Measurements from ENCODE around the gene CHMP5.
A peak's percentile ranks its signal among the peaks of the same experiment; 100 is the strongest.
"Not testable (repeated sequence)": the region's sequence is repeated elsewhere in the genome, so short reads cannot be mapped to it uniquely, and the experiment has no call there.

The CHMP5 gene

DNA sequence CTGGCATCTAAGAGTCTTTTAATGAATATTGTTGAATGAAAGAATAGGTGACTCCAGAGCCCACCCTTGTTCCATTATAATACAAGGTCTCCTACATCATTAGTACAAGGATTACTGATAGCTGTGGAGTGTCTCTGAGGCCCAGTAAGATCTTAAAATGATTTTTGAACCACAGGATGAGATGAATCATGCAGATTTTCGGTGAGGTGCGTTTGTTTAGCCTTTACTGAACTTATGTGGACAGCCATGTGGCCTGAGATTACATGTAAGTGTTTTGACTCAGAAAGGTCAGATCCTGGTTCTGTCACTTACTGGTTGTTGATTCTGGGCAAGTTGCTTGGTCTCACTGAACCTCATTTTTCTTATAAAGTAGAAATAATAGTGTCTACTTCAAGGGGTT, 47.1 kb downstream of the CHMP5 start:
- peaks cover 0 to 2% of the 10 kb centered on the region in 2 experiments for H3K4me1 ChIP-seq (ENCODE audit: control insufficient read depth in 1 of 2, insufficient read depth in 2 of 2, low read length in 2 of 2)
- no peak overlapping the region for H2AK5ac ChIP-seq (ENCODE audit: low read length)
- H2BK120ac ChIP-seq (ENCODE audit: insufficient read depth, low read length, poor library complexity): no peak overlapping the region
- peaks cover 49 to 55% of the 10 kb centered on the region in 2 experiments for H3K36me3 ChIP-seq (ENCODE audit: control insufficient read depth in 1 of 2, insufficient read depth in 2 of 2, low read length in 2 of 2)
- H4K12ac ChIP-seq (ENCODE audit: low read depth, low read length): no peak overlapping the region
- H4K8ac ChIP-seq (ENCODE audit: low read depth, low read length): no peak overlapping the region
- H3K27me3 ChIP-seq (ENCODE audit: insufficient read depth, low read length): no peaks in the 10 kb centered on the region
- H3K9ac ChIP-seq (ENCODE audit: low read length): no peak overlapping the region
- H3K9me3 ChIP-seq (ENCODE audit: insufficient read depth, low read depth, low read length): no peaks in the 10 kb centered on the region
- no peak overlapping the region for H4K91ac ChIP-seq (ENCODE audit: low read depth, low read length)
- no peak overlapping the region for H3K14ac ChIP-seq (ENCODE audit: low read length)
- WGBS (ENCODE audit: extremely low coverage, insufficient coverage, insufficient read length): no CpG with 5 or more reads among the region's 2 CpGs
- no peak overlapping the region for H2BK12ac ChIP-seq (ENCODE audit: low read length)
- no peaks in the 10 kb centered on the region for H3K79me1 ChIP-seq (ENCODE audit: low read length)
- no peak overlapping the region for H3K4me3 ChIP-seq (ENCODE audit: low read depth, low read length)
- H3K4ac ChIP-seq (ENCODE audit: low read depth, low read length): no peak overlapping the region
- no peak overlapping the region for H3K23ac ChIP-seq (ENCODE audit: low read length)
- no peaks in the 10 kb centered on the region for H3K79me2 ChIP-seq (ENCODE audit: control insufficient read depth, insufficient read depth, low read length, poor library complexity)
- H3K4me2 ChIP-seq (ENCODE audit: low read length): no peak overlapping the region
- H3K18ac ChIP-seq (ENCODE audit: low read length): no peak overlapping the region
- DNase-seq: no peak
- H2BK5ac ChIP-seq (ENCODE audit: low read depth, low read length, poor library complexity): no peak overlapping the region
- H2AFZ ChIP-seq (ENCODE audit: insufficient read depth, low read length, poor library complexity): no peak overlapping the region
- H3K27ac ChIP-seq (ENCODE audit: low read depth, low read length): no peak overlapping the region

DNA sequence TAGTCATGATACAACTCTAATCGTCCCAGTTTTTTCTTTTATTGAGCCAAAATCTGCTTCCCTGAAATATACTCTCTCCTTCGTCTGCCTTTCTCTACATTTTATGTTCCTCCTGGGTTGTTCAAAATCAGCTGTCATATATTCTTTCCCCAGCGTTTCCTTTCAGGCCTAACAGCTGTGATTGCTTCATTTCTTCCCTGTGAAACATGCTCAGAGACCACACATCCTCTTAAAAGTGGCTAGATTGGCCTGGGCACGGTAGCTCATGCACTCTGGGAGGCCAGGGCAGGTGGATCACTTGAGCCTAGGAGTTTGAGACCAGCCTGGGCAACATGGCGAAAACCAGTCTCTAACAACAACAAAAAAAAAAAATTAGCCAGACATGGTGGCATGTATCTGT, 50.5 kb downstream of the CHMP5 start:
- no CpG with 5 or more reads among the region's 5 CpGs for WGBS (ENCODE audit: extremely low coverage, insufficient coverage, insufficient read length)
- Histone ChIP-seq H2AFZ (ENCODE audit: insufficient read depth, low read length, poor library complexity) (no peak overlapping the region), H2BK5ac (ENCODE audit: low read depth, low read length, poor library complexity) (no peak overlapping the region), H3K27ac (ENCODE audit: low read depth, low read length) (no peak overlapping the region), H4K12ac (ENCODE audit: low read depth, low read length) (no peak overlapping the region), H3K4me2 (ENCODE audit: low read length) (no peak overlapping the region), H4K91ac (ENCODE audit: low read depth, low read length) (no peak overlapping the region), H2BK12ac (ENCODE audit: low read length) (no peak overlapping the region), H3K79me1 (ENCODE audit: low read length) (no peaks in the 10 kb centered on the region), H3K4me3 (ENCODE audit: low read depth, low read length) (no peak overlapping the region), H3K9me3 (ENCODE audit: insufficient read depth, low read depth, low read length) (peaks cover 1% of the 10 kb centered on the region), H2BK120ac (ENCODE audit: insufficient read depth, low read length, poor library complexity) (no peak overlapping the region), H3K18ac (ENCODE audit: low read length) (no peak overlapping the region), H3K14ac (ENCODE audit: low read length) (no peak overlapping the region), H3K4me1 (ENCODE audit: control insufficient read depth in 1 of 2, insufficient read depth in 2 of 2, low read length in 2 of 2) (no peaks in the 10 kb centered on the region), H3K9ac (ENCODE audit: low read length) (no peak overlapping the region), H3K27me3 (ENCODE audit: insufficient read depth, low read length) (no peaks in the 10 kb centered on the region), H3K23ac (ENCODE audit: low read length) (no peak overlapping the region), H3K36me3 (ENCODE audit: control insufficient read depth in 1 of 2, insufficient read depth in 2 of 2, low read length in 2 of 2) (peaks cover 46 to 51% of the 10 kb centered on the region in 2 experiments), H4K8ac (ENCODE audit: low read depth, low read length) (no peak overlapping the region), H2AK5ac (ENCODE audit: low read length) (no peak overlapping the region), H3K79me2 (ENCODE audit: control insufficient read depth, insufficient read depth, low read length, poor library complexity) (no peaks in the 10 kb centered on the region), H3K4ac (ENCODE audit: low read depth, low read length) (no peak overlapping the region)
- DNase-seq: no peak

DNA sequence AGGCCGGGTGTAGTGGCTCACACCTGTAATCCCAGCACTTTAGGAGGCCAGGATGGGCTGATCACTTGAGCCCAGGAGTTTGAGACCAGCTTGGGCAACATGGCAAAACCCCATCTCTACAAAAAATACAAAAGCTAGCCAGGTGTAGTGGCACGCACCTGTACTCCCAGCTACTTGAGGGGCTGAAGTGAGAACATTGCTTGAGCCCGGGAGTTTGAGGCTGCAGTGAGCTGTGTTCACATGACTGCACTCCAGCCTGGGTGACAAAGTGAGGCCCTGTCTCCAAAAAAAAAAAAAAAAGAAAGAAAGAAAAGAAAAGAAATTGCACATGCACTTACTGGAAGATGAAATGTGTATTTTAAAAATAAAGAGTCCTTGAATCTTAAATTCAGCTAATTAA, 52.3 kb downstream of the CHMP5 start:
- WGBS (ENCODE audit: extremely low coverage, insufficient coverage, insufficient read length): no CpG with 5 or more reads among the region's 3 CpGs
- H3K27ac ChIP-seq (ENCODE audit: low read depth, low read length); H4K12ac ChIP-seq (ENCODE audit: low read depth, low read length): not testable (repeated sequence)

DNA sequence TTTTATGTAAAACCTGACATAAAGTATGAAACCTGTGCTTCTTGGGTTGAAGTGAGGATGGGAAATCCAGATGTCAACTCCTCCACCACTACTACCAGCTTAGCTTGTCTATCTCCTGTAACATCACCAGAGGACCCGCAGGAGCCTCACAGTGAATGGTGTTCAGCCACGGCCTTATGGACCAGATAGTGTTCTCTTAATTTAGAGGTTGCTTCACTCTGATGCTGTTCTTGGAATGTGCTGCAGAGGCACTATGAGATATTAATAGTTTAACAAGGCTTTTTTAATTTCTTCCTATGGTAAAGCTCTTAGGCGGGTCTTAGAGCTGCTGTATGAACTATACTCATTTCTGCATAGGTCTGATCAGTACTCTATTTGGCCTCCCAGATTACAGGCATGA, 53.4 kb downstream of the CHMP5 start:
- no peak overlapping the region for H3K4me3 ChIP-seq (ENCODE audit: low read depth, low read length)
- H3K23ac ChIP-seq (ENCODE audit: low read length): no peak overlapping the region
- DNase-seq: peak in 1 of 2 donors; percentile 4
- no peak overlapping the region for H2AFZ ChIP-seq (ENCODE audit: insufficient read depth, low read length, poor library complexity)
- peaks cover 1% of the 10 kb centered on the region for H3K9me3 ChIP-seq (ENCODE audit: insufficient read depth, low read depth, low read length)
- no peak overlapping the region for H3K4me2 ChIP-seq (ENCODE audit: low read length)
- H3K18ac ChIP-seq (ENCODE audit: low read length): no peak overlapping the region
- no peak overlapping the region for H4K8ac ChIP-seq (ENCODE audit: low read depth, low read length)
- no CpG with 5 or more reads among the region's 3 CpGs for WGBS (ENCODE audit: extremely low coverage, insufficient coverage, insufficient read length)
- H4K91ac ChIP-seq (ENCODE audit: low read depth, low read length): no peak overlapping the region
- no peaks in the 10 kb centered on the region for H3K79me2 ChIP-seq (ENCODE audit: control insufficient read depth, insufficient read depth, low read length, poor library complexity)
- H3K27me3 ChIP-seq (ENCODE audit: insufficient read depth, low read length): no peaks in the 10 kb centered on the region
- no peak overlapping the region for H2BK12ac ChIP-seq (ENCODE audit: low read length)
- no peaks in the 10 kb centered on the region for H3K4me1 ChIP-seq (ENCODE audit: control insufficient read depth in 1 of 2, insufficient read depth in 2 of 2, low read length in 2 of 2)
- H3K9ac ChIP-seq (ENCODE audit: low read length): no peak overlapping the region
- H2AK5ac ChIP-seq (ENCODE audit: low read length): no peak overlapping the region
- no peak overlapping the region for H3K4ac ChIP-seq (ENCODE audit: low read depth, low read length)
- no peaks in the 10 kb centered on the region for H3K79me1 ChIP-seq (ENCODE audit: low read length)
- no peak overlapping the region for H3K14ac ChIP-seq (ENCODE audit: low read length)
- no peak overlapping the region for H2BK5ac ChIP-seq (ENCODE audit: low read depth, low read length, poor library complexity)
- peaks cover 44 to 48% of the 10 kb centered on the region in 2 experiments for H3K36me3 ChIP-seq (ENCODE audit: control insufficient read depth in 1 of 2, insufficient read depth in 2 of 2, low read length in 2 of 2)
- no peak overlapping the region for H2BK120ac ChIP-seq (ENCODE audit: insufficient read depth, low read length, poor library complexity)
- no peak overlapping the region for H3K27ac ChIP-seq (ENCODE audit: low read depth, low read length)
- H4K12ac ChIP-seq (ENCODE audit: low read depth, low read length): no peak overlapping the region

More for the DNA sequence above, 52.3 kb downstream of the CHMP5 start:
- H2AK5ac ChIP-seq (ENCODE audit: low read length); H3K14ac ChIP-seq (ENCODE audit: low read length); H3K23ac ChIP-seq (ENCODE audit: low read length); H2BK12ac ChIP-seq (ENCODE audit: low read length); H2BK5ac ChIP-seq (ENCODE audit: low read depth, low read length, poor library complexity); DNase-seq; H3K27me3 ChIP-seq (ENCODE audit: insufficient read depth, low read length); H3K4me2 ChIP-seq (ENCODE audit: low read length); H4K8ac ChIP-seq (ENCODE audit: low read depth, low read length); H3K4me1 ChIP-seq (ENCODE audit: control insufficient read depth in 1 of 2, insufficient read depth in 2 of 2, low read length in 2 of 2); H2AFZ ChIP-seq (ENCODE audit: insufficient read depth, low read length, poor library complexity); H3K79me1 ChIP-seq (ENCODE audit: low read length); H2BK120ac ChIP-seq (ENCODE audit: insufficient read depth, low read length, poor library complexity); H4K91ac ChIP-seq (ENCODE audit: low read depth, low read length); H3K79me2 ChIP-seq (ENCODE audit: control insufficient read depth, insufficient read depth, low read length, poor library complexity); H3K18ac ChIP-seq (ENCODE audit: low read length); H3K9me3 ChIP-seq (ENCODE audit: insufficient read depth, low read depth, low read length); H3K4ac ChIP-seq (ENCODE audit: low read depth, low read length); H3K4me3 ChIP-seq (ENCODE audit: low read depth, low read length); H3K9ac ChIP-seq (ENCODE audit: low read length): not testable (repeated sequence)
- peaks cover 47 to 50% of the 10 kb centered on the region in 2 experiments for H3K36me3 ChIP-seq (ENCODE audit: control insufficient read depth in 1 of 2, insufficient read depth in 2 of 2, low read length in 2 of 2)
